Epithelial cell of esophagus (primary cell): ENCODE results near the gene ITGA2.

Experiments
- DNase-seq: peaks from one replicate; pipeline ENCODE4 v3.0.0; 2010; ENCODE audit warnings: low read depth
- H3K4me3 ChIP-seq: 2 replicates; pipeline ENCODE4 v1.5.1; 2011; ENCODE audit warnings: mild to moderate bottlenecking, low read length, control low read depth
- CTCF ChIP-seq: IDR thresholded peaks from 2 replicates; pipeline ENCODE4 v1.5.1; 2011; ENCODE audit warnings: low read depth, mild to moderate bottlenecking, low read length, control low read depth, inconsistent platforms; ENCODE audit not compliant: insufficient read depth; ENCODE audit errors: missing control alignments

ITGA2 gene

DNA sequence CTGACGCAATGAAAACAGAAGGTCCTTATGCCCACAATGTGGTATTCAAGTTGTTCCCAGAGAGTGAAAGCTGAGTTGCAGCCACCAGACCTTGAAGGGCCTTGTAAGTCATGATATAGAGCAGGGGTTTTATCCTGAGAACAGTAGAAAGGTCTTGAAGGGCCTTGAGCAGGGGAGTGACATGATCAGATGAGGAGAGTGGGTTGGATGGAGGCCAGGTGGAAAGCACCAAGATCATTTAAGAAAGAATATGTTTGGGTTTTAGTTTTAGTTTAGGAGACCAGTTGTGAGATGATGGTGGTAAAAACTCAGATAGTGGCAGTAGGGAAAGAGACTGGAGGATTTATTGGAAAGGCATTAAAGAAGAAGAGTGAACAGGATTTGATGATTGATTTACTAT is 5.9 kb downstream of the ITGA2 start:
- no peak overlapping the region for H3K4me3 ChIP-seq
- TF ChIP-seq CTCF = no peak
- DNase-seq = no peak

DNA sequence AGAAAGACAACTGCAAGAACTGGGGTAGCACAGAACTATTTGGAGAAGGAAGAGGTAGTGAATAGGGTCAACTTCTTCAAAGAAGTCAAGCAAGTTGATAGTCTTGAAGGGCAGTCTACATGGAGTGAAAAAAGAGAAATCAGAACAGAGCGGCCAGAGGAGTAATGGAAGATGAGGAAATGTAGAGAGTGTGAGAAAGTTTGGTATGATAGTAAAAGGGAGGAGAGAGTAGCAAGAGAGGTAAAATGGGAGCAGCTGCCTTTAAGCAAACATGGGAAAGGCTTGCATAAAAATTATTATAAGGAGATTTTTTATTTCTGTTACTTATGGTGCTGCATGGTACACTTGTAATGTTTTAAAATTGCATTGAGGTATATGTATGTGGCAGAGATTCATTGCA is 6.8 kb downstream of the ITGA2 start:
- TF ChIP-seq CTCF = no peak
- no peak for DNase-seq
- no peak overlapping the region for H3K4me3 ChIP-seq

DNA sequence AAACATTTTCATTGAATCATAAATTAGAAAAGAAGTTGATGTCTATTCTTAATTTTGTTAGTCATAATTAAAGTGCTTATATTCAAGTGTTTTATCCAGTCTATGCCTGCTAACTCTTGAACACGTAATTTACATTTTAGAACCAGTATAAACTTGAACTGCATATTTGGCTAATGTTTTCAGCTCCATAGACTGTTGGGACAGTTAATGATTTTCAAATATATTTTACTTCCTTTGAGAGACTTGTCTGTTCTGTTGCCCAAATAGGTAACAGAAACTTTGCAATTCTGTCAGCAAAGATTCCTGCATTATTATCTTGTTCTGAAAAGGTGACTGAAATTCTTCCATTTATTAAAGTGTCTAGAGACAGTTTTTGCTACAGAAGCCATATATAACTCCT is 7.8 kb downstream of the ITGA2 start:
- H3K4me3 ChIP-seq = no peak overlapping the region
- DNase-seq = peak; percentile 59
- TF ChIP-seq CTCF = no peak

GRCh38 chr5:52997424-52997823 is 8.3 kb downstream of the ITGA2 start:
- no peak for TF ChIP-seq CTCF
- DNase-seq = no peak
- no peak overlapping the region for H3K4me3 ChIP-seq

DNA sequence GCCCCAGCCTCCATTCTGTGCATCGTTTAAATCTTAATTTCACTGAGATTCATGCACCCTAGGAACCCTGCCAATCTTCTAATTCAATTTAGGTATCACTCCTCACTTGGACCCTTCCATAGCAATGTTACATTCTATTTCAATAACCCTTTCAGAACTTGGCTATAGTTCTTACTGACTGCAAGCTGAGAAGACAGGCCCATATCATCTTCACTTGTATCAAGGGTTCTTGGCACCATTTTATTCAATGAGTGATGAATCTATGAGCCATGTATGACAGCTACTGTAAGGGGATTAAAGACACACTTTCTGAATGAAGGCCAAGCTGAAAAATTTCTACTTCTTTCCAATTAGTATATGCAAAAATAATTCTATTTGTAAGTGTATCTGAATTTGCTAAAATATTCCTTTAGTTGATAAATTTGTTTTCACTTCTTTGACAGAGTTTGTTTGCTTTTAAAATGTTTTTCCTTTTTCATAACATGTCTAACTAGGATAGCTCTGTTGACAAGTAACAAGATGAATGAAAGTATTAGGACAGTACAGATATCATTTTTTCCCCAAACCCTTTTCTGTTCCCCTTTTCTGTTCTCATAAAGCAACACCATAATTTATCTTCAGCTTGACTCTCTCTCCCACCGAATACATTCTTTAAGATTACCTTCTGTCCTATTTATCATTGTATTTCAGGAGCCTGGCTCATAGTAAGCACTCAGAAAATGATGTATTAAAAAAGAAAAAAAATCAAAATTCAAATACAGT is 9.6 kb downstream of the ITGA2 start:
- DNase-seq = no peak
- no peak overlapping the region for H3K4me3 ChIP-seq
- no peak for TF ChIP-seq CTCF

- peak; percentile 62 for DNase-seq
- TF ChIP-seq CTCF = no peak
- no peak overlapping the region for H3K4me3 ChIP-seq
Observed at GRCh38 chr5:52999344-52999949, 10.3 kb downstream of the ITGA2 start.

DNA sequence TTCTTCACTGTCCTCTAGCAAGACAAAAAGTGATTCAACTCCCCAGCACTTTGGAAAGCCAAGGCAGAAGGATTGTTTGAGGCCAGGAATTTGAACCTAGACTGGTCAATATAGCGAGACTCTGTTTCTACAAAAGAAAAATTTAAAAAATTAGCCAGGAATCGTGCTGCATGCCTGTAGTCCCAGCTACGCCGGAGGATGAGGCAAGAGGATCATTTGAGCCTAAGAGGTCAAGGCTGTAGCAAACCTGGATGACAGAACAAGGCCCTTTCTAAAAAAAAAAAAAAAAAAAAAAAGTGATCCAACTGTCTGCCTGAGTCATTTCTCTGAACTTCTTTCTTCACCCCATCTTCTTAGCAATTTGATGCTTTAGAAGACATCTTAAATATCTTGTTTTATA is 12.4 kb downstream of the ITGA2 start:
- DNase-seq = no peak
- TF ChIP-seq CTCF = no peak
- no peak overlapping the region for H3K4me3 ChIP-seq
